VCaP (cell line): Measurements from ENCODE around the gene ITPKA.
A peak's percentile ranks its signal among the peaks of the same experiment; 100 is the strongest.

ENCODE experiments used
- H3K27ac ChIP-seq: fragments of 450-650 bp; 2 replicates; pipeline ENCODE4 v1.5.1; 2017
- CTCF ChIP-seq: fragments of 450-650 bp; conservative IDR thresholded peaks from 2 replicates; pipeline ENCODE4 v1.5.1; 2017; ENCODE audit warnings: mild to moderate bottlenecking, moderate library complexity

Gene ITPKA

GRCh38 chr15:41491889-41492288, 1.8 kb upstream of the ITPKA start:
- TF ChIP-seq CTCF: no peak
- H3K27ac ChIP-seq: no peak overlapping the region

GRCh38 chr15:41492597-41493204, 973 bp upstream of the ITPKA start:
- H3K27ac ChIP-seq: peak overlapping the region; percentile 52; the same call in 1 of the 2 replicates
- TF ChIP-seq CTCF: no peak

- peak overlapping the region; percentile 52; the same call in 1 of the 2 replicates for H3K27ac ChIP-seq
- no peak for TF ChIP-seq CTCF
Observed at GRCh38 chr15:41493902-41494189, 172 bp downstream of the ITPKA start.

- TF ChIP-seq CTCF: no peak
- peak overlapping the region; percentile 52; the same call in 1 of the 2 replicates for H3K27ac ChIP-seq
Observed at GRCh38 chr15:41494190-41494921, 682 bp downstream of the ITPKA start.

- TF ChIP-seq CTCF: no peak
Observed at GRCh38 chr15:41494922-41495735, 1.5 kb downstream of the ITPKA start.

GRCh38 chr15:41495736-41496599, 2.3 kb downstream of the ITPKA start:
- H3K27ac ChIP-seq: no peak overlapping the region
- no peak for TF ChIP-seq CTCF

More at GRCh38 chr15:41494922-41495735, 1.5 kb downstream of the ITPKA start:
- H3K27ac ChIP-seq: no peak overlapping the region
